ENCODE data around the gene SLC13A2.
"Not testable (repeated sequence)": the region's sequence is repeated elsewhere in the genome, so short reads cannot be mapped to it uniquely, and the experiment has no call there.

The SLC13A2 gene

GRCh38 chr17:28473542-28473941, at the start of gene SLC13A2:
Gene SLC13A2 (plus strand): TSS chr17:28473644. CDS start chr17:28473713, 69 bp downstream.
- no peak for DNase-seq

DNA sequence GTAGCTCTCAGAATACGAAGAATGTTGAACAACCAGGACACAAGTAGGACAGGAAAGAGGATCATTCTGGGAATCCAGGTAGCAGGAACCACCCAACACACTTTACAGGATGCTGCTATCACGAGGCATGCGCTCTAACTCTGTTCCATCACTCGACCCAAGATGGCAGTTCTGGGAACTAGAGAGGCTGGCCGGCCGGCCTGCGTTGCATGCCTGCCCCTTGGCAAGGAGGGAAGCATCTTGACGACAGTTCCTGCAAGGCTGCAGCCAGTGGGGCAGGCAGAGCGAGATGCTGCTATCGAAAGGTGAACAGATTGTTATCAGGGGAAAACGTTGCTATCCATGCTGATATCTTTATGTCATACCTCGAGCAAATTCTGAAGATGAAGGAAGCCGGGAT, 48.2 kb upstream of the SLC13A2 start:
- DNase-seq, result no peak

DNA sequence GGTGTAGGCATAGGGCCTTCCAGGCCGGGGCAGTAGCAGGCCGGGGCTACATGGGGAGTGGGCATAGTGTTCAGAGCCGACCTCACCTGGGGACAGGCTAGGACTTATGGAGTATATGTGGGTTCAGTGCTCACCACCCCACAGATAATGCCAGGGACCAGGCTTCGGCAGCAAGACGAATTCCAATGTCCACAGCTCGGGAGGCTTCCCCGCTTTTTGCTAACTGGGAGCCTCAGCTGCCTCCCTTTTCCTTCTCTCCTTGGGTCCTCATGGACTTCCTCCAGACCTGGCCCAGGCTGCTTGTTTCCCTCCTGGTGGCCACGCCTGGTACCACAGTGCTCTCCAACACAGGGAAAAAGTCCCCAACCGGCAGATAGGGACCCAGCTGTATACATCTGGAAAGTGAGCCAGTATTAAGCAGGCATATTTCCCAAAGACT, 47.3 kb upstream of the SLC13A2 start:
- DNase-seq, result no peak

GRCh38 chr17:28427371-28427770, 46.1 kb upstream of the SLC13A2 start:
- DNase-seq, result no peak

DNA sequence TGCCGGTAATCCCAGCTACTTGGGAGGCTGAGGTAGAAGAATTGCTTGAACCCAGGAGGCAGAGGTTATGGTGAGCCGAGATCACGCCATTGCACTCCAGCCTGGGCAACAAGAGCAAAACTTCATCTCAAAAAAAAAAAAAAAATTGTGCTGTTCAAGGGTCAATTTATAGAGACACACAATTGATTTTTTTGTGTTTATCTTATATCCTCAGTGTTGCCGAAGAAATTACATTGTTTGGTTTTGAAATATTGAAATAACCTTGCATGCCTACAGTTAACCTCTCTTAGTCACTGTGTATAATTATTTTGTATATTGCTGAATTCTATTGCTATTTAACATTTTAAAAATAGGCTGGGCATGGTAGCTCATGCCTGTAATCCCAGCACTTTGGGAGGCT, 45.5 kb upstream of the SLC13A2 start:
- DNase-seq, result not testable (repeated sequence)

DNA sequence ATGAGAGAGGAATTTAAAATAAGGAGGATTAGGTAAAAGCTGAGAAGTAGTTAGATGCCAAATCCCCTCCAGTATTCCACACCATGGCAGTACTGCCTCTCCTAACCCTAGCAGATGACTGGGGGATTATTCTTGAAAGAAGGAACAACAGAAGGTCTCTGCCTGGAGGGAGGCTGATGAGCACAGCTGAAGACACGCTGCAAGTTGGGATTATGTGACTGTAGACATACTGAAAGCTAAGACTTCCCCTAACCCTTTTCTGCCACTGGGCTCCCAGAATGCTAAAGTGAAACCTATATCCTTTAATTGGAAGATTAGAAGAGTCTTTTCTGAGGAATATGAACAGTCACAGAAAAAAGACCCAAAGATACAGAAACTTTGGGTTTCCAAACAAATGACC, 39.7 kb upstream of the SLC13A2 start:
- DNase-seq, result no peak

GRCh38 chr17:28434326-28434725, 39.1 kb upstream of the SLC13A2 start:
- DNase-seq, result not testable (repeated sequence)

DNA sequence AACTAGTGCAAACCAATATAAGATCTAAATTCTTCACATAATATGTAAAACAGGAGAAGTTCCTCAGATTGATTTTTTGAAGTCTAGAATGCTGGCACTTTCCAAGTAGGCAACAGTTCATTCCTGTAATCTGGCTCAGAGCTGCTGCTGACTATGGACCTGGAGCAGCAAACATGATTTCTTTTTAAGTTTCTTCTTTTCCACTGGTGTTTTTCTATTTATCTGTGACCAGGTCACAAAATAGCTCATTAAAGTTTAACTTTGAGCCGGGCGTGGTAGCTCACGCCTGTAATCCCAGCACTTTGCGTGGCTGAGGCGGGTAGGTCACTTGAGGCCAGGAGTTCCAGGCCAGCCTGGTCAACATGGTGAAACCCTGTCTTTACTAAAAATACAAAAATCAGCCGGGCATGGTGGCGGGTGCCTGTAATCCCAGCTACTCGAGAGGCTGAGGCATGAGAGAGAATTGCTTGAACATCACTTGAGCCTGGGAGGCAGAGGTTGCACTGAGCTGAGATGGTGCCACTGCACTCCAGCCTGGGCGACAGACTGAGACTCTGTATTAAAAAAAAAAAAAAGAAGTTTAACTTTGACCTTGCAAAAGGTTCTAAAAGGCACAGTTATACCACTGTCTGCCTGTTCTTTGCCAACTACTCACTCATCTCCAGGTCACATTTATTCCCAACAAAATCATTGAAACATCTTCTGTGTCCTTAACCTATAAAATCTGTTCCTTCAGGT, 29.4 kb upstream of the SLC13A2 start:
- no peak for DNase-seq

- DNase-seq, result no peak
Observed at GRCh38 chr17:28446716-28447395, 26.6 kb upstream of the SLC13A2 start.

- no peak for DNase-seq
Observed at GRCh38 chr17:28447396-28447760, 26.1 kb upstream of the SLC13A2 start.

DNA sequence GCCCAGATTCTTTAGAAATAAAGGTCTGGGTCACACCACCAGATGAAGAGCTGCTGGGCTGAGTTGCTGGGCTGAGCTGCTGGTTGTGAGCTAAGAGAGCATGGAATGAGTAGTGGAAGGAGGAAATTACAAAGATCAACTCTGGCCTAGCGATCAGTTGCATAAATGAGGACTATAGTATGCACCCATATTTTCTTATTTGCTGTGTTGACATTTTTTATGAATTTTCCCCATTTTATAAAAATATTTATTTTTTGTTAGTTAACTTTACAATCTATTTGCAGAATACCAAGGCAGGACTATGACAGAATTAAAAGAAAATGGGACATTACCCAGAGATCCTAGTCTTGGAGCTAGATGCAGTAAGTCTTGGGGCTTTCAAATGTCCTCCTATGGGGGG, 23.6 kb upstream of the SLC13A2 start:
- no peak for DNase-seq

DNA sequence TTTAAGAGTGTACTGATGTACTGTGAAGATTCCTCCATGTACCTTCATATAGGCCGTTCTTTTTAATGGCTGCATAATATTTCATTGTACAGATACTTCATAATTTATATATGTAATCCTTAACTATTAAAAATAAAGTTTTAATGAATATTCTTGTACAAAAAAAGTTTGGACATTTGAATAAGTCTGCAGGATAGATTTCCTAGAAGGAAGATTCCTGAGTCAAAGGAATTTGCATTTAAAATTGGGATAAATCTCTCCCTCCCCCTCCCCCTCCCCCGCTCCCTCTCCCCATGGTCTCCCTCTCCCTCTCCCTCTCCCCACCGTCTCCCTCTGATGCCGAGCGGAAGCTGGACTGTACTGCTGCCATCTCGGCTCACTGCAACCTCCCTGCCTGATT, 15.6 kb upstream of the SLC13A2 start:
- no peak for DNase-seq

- DNase-seq, result not testable (repeated sequence)
Observed at GRCh38 chr17:28458881-28459280, 14.6 kb upstream of the SLC13A2 start.

GRCh38 chr17:28460901-28461300, 12.5 kb upstream of the SLC13A2 start:
- no peak for DNase-seq

DNA sequence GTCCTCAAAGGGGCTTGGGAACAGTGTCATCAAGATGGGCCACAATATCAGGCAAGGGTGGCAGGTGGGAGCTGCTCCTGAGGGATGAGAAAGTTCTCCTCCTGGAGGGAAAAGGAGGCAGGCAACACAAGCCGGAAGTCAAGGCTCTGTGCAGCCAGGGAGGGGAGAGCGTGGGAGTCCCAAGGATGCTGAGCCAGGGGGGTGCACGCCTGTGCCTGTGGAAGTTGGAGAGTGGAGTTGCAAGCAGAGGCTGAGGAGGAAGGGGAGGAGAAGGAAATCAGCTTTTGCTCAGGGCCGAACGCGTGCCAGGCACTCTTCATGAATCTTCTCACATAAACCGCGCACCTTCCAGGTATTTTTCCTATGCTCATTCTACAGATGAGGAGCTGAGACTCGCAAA, 7.4 kb upstream of the SLC13A2 start:
- no peak for DNase-seq

DNA sequence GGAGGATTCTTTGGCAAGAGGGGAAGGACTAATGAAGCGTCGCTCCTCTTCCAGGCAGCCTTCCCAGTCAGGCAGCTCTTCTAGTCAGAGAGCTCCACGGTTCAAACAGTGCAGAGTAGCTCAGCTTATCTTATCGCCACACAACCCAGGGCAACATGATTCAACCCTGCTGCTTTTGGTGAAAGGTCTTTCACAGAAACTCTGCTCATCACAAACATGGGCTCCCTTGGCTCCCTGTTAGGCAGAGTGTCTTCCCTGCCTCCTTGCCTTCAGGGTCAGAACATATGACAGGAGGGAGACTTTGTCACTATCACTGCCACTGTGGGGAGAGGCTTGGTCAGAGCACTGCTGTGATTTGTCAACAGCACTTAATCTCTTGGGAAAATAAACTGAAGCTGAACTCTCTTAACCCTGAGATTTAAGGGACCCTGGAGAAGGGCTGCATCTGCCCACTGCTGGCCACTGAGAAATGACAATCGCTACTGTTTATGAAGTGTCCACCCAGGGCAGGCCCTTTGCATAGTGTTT, 6.9 kb upstream of the SLC13A2 start:
- no peak for DNase-seq

DNA sequence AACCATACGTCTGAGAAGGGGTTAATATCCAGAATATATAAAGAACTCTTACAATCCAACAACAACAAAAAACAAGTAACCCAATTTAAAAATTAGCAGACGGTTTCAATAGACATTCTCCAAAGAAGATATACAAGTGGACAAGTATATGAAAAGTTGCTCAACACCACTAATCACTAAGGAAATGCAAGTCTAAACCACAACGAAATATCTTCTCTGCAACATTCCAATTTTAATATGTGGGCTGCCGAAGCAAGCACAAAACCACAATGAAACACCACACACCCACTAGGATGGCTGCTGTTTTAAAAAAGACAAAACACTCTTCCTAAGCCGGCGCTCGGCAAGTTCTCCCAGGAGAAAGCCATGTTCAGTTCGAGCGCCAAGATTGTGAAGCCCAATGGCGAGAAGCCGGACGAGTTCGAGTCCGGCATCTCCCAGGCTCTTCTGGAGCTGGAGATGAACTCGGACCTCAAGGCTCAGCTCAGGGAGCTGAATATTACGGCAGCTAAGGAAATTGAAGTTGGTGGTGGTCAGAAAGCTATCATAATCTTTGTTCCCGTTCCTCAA, 5.9 kb upstream of the SLC13A2 start:
- no peak for DNase-seq

- not testable (repeated sequence) for DNase-seq
Observed at GRCh38 chr17:28468033-28468735, 5.3 kb upstream of the SLC13A2 start.

DNA sequence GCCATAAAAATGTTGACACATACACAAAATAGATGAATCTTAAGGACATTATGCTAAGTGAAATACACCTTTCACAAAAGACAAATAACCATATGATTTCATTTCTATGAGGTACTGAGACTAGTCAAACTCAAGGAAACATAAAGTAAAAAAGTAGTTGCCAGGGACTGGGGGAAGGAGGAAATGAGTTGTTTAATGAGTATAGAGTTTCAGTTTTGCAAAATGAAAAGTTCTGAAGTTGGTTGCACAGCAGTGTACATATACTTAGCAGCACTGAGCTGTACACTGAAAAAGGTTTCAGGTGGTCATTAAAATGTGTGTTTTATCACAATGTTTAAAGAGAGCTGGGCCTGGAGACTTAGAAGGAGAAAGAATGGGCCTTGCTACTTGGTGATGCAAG, 4.7 kb upstream of the SLC13A2 start:
- DNase-seq, result no peak

DNA sequence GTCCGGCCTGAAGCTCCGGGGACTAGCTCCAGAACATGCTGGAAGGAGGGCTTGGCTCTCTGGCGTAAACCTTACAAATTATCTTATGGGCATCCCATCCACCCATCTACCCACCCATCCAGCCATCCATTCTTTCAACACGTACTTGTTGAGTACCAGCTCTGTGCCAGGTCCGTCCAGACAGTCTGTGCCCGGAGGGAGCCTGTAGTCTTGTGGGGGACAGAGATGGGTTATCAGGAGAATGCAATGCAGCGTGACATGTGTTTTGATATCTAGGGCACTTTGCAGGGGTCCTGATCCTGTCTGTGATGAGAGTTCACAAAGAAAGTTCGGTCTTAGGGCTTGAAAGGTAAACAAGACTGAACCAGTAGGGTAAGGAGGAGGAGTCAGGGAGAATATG, 4.1 kb upstream of the SLC13A2 start:
- no peak for DNase-seq

GRCh38 chr17:28470266-28470913, 3.1 kb upstream of the SLC13A2 start:
- DNase-seq, result no peak

- no peak for DNase-seq
Observed at GRCh38 chr17:28470914-28471366, 2.5 kb upstream of the SLC13A2 start.

Data from NCI-H2029 (cell line).